H1 (cell line): Measurements from ENCODE around the gene MCF2L. TPM values are rescaled to one million over a fixed set of nuclear protein-coding genes. Genes with fewer than 3 reads are reported as not detected.

ENCODE experiments used
- CTCF ChIA-PET: fragments of 300-600 bp; sonication (Branson Sonifier 250); formaldehyde crosslinking; loops from one replicate; lab custom pipeline; 2021; ENCODE audit not compliant: partially characterized antibody; lab: Charles Lee
- POLR2A ChIA-PET: fragments of 300-600 bp; sonication (Branson Sonifier 250); formaldehyde crosslinking; loops from one replicate; lab custom pipeline; 2021; ENCODE audit warnings: inconsistent platforms; ENCODE audit not compliant: partially characterized antibody; lab: Charles Lee
- DNase-seq, 2 experiments: peaks; one replicate each; pipeline versions ENCODE4 v3.0.0 to v3.0.0-alpha.2; 2010 to 2022; ENCODE audit warnings: low spot score in 2 of 2, low read depth in 1 of 2, mixed read lengths in 1 of 2
- FAIRE-seq: peaks from 2 replicates; lab custom pipeline; 2011; peaks lifted over from hg19 to GRCh38; lab: Jason Lieb, UNC
- H2AFZ ChIP-seq: 2 replicates; pipeline ENCODE4 v1.8.1; 2012; ENCODE audit warnings: low read length, inconsistent platforms
- H2AK5ac ChIP-seq: 2 replicates; pipeline ENCODE4 v1.6.1; 2013; ENCODE audit warnings: low read depth, low read length
- H2BK120ac ChIP-seq: replicated peaks from 2 replicates; pipeline ENCODE3; 2013; ENCODE audit warnings: low read depth, low read length, inconsistent platforms
- H2BK12ac ChIP-seq: 2 replicates; pipeline ENCODE4 v1.6.1; 2013; ENCODE audit warnings: low read depth, low read length
- H2BK15ac ChIP-seq: 2 replicates; pipeline ENCODE4 v1.6.1; 2013; ENCODE audit warnings: low read length
- H2BK20ac ChIP-seq: 2 replicates; pipeline ENCODE4 v1.6.1; 2013; ENCODE audit warnings: low read length
- H2BK5ac ChIP-seq: 2 replicates; pipeline ENCODE4 v1.6.1; 2013; ENCODE audit warnings: low read depth, low read length
- H3K14ac ChIP-seq: 2 replicates; pipeline ENCODE4 v1.6.1; 2013; ENCODE audit warnings: inconsistent platforms; ENCODE audit not compliant: insufficient read length
- H3K18ac ChIP-seq: 2 replicates; pipeline ENCODE4 v1.6.1; 2013; ENCODE audit warnings: low read length; ENCODE audit errors: extremely low read depth
- H3K23ac ChIP-seq: 2 replicates; pipeline ENCODE4 v1.6.1; 2013; ENCODE audit warnings: inconsistent platforms; ENCODE audit not compliant: insufficient read length
- H3K23me2 ChIP-seq: 2 replicates; pipeline ENCODE4 v1.6.1; 2013; ENCODE audit warnings: low read depth, low read length
- H3K27ac ChIP-seq: 2 replicates; pipeline ENCODE4 v1.6.1; 2011; ENCODE audit warnings: low read depth, low read length, inconsistent platforms
- H3K27me3 ChIP-seq, 4 experiments: replicated peaks in 1 of 4; 1 replicate in 1 of 4; 2 replicates in 3 of 4; pipeline versions ENCODE4 v1.6.1 to v1.8.1; 2011 to 2013; ENCODE audit warnings: low read length in 3 of 4, mild to moderate bottlenecking in 3 of 4, inconsistent platforms in 2 of 4, mixed read lengths in 2 of 4, moderate library complexity in 1 of 4; ENCODE audit not compliant: control insufficient read depth in 3 of 4, insufficient read depth in 3 of 4; ENCODE audit errors: extremely low read depth in 1 of 4
- H3K36me3 ChIP-seq, 4 experiments: 2 replicates each; pipeline versions ENCODE4 v1.6.1 to v1.8.1; 2011 to 2013; ENCODE audit warnings: mild to moderate bottlenecking in 4 of 4, low read length in 3 of 4, moderate library complexity in 2 of 4, control low read depth in 1 of 4, inconsistent platforms in 1 of 4; ENCODE audit not compliant: insufficient read depth in 4 of 4, control insufficient read depth in 2 of 4
- H3K4ac ChIP-seq: replicated peaks from 2 replicates; pipeline ENCODE3; 2013; ENCODE audit warnings: low read length, low read depth, mixed read lengths, inconsistent platforms; ENCODE audit not compliant: insufficient read length
- H3K4me1 ChIP-seq, 4 experiments: replicated peaks in 1 of 4; 1 replicate in 1 of 4; 2 replicates in 3 of 4; pipeline versions ENCODE4 v1.6.1 to v1.8.1; 2011 to 2013; ENCODE audit warnings: low read length in 3 of 4, inconsistent platforms in 2 of 4, mixed read lengths in 1 of 4; ENCODE audit not compliant: insufficient read depth in 4 of 4, control insufficient read depth in 3 of 4
- H3K4me2 ChIP-seq, 2 experiments: 2 replicates each; pipeline versions ENCODE4 v1.6.1 to v1.8.1; 2011 to 2013; ENCODE audit warnings: low read depth in 2 of 2, low read length in 2 of 2, control low read depth in 1 of 2, inconsistent platforms in 1 of 2, mild to moderate bottlenecking in 1 of 2; ENCODE audit not compliant: insufficient read depth in 1 of 2
- H3K4me3 ChIP-seq, 4 experiments: fragments of 200-600, 300-600 bp in 1 of 4; sonication (generic), shearing (Covaris generic), sonication (Bioruptor Twin) in 1 of 4; 2 replicates each; pipeline versions ENCODE4 v1.5.1 to v1.8.1; 2011 to 2016; ENCODE audit warnings: low read length in 4 of 4, low read depth in 3 of 4, control low read depth in 2 of 4, inconsistent platforms in 2 of 4, mild to moderate bottlenecking in 2 of 4, mixed read lengths in 1 of 4, moderate library complexity in 1 of 4; ENCODE audit not compliant: insufficient read depth in 2 of 4; ENCODE audit errors: extremely low read depth in 1 of 4
- H3K56ac ChIP-seq: replicated peaks from 2 replicates; pipeline ENCODE3; 2013; ENCODE audit warnings: low read depth, mild to moderate bottlenecking, mixed read lengths, low read length, inconsistent platforms; ENCODE audit not compliant: insufficient read length
- H3K79me1 ChIP-seq: 2 replicates; pipeline ENCODE4 v1.6.1; 2013; ENCODE audit warnings: low read depth, low read length, control low read depth
- H3K79me2 ChIP-seq, 2 experiments: 2 replicates each; pipeline versions ENCODE4 v1.6.1 to v1.8.1; 2012 to 2013; ENCODE audit warnings: low read length in 2 of 2, mild to moderate bottlenecking in 2 of 2, inconsistent platforms in 1 of 2; ENCODE audit not compliant: insufficient read depth in 2 of 2, control insufficient read depth in 1 of 2
- H3K9ac ChIP-seq, 4 experiments: replicated peaks in 1 of 4; 1 replicate in 1 of 4; 2 replicates in 3 of 4; pipeline versions ENCODE4 v1.6.1 to v1.8.1; 2011 to 2013; ENCODE audit warnings: low read depth in 3 of 4, low read length in 3 of 4, control low read depth in 2 of 4, mild to moderate bottlenecking in 2 of 4, moderate library complexity in 2 of 4, inconsistent platforms in 1 of 4; ENCODE audit errors: extremely low read depth in 1 of 4
- H3K9me3 ChIP-seq, 2 experiments: 2 replicates each; pipeline versions ENCODE4 v1.6.1 to v1.8.1; 2012 to 2013; ENCODE audit warnings: mild to moderate bottlenecking in 2 of 2, moderate library complexity in 2 of 2, control low read depth in 1 of 2, inconsistent platforms in 1 of 2, low read depth in 1 of 2, low read length in 1 of 2, mixed read lengths in 1 of 2; ENCODE audit not compliant: insufficient read depth in 2 of 2
- H4K20me1 ChIP-seq, 2 experiments: replicated peaks in 1 of 2; 2 replicates each; pipeline versions ENCODE3 to v1.8.1; 2011 to 2013; ENCODE audit warnings: inconsistent platforms in 2 of 2, low read length in 2 of 2, mild to moderate bottlenecking in 1 of 2; ENCODE audit not compliant: insufficient read depth in 2 of 2, control insufficient read depth in 1 of 2
- H4K5ac ChIP-seq: 2 replicates; pipeline ENCODE4 v1.6.1; 2013; ENCODE audit warnings: low read length, low read depth, mixed read lengths, inconsistent platforms; ENCODE audit not compliant: insufficient read length
- H4K8ac ChIP-seq: 2 replicates; pipeline ENCODE4 v1.8.0; 2013; ENCODE audit warnings: mild to moderate bottlenecking, moderate library complexity, low read length, inconsistent platforms; ENCODE audit not compliant: insufficient read depth; ENCODE audit errors: extremely low read depth
- H4K91ac ChIP-seq: replicated peaks from 2 replicates; pipeline ENCODE3; 2013; ENCODE audit warnings: low read length, mixed read lengths, inconsistent platforms; ENCODE audit not compliant: insufficient read length
- BCL11A ChIP-seq, 2 experiments: IDR thresholded peaks; one replicate each; pipeline ENCODE4 v1.6.1; 2011; ENCODE audit warnings: low read depth in 2 of 2, low read length in 2 of 2, mild to moderate bottlenecking in 2 of 2
- CBX5 ChIP-seq: fragments of 300-800, 300-1000 bp; sonication (generic); IDR thresholded peaks from 2 replicates; pipeline ENCODE4 v1.7.1; 2016; ENCODE audit warnings: antibody characterized with exemption, low read length, low read depth
- CHD1 ChIP-seq: IDR thresholded peaks from 2 replicates; pipeline ENCODE4 v1.6.1; 2012; ENCODE audit warnings: low read depth, low read length, improper control_type of control experiment
- CHD2 ChIP-seq: IDR thresholded peaks from 2 replicates; pipeline ENCODE4 v1.6.1; 2012; ENCODE audit warnings: low read length, improper control_type of control experiment
- E2F6 ChIP-seq: IDR thresholded peaks from 2 replicates; pipeline ENCODE4 v1.6.1; 2012; ENCODE audit warnings: inconsistent platforms
- EGR1 ChIP-seq: IDR thresholded peaks from 2 replicates; pipeline ENCODE4 v1.6.1; 2011; ENCODE audit warnings: low read depth, low read length, borderline replicate concordance
- EZH2 ChIP-seq: fragments of 200-600 bp; sonication (generic); IDR thresholded peaks from 2 replicates; pipeline ENCODE4 v1.7.1; 2012; ENCODE audit warnings: low read depth, mild to moderate bottlenecking, moderate library complexity, low read length, inconsistent platforms; ENCODE audit not compliant: severe bottlenecking
- FOSL1 ChIP-seq: IDR thresholded peaks from 2 replicates; pipeline ENCODE4 v1.6.1; 2011; ENCODE audit warnings: mild to moderate bottlenecking, low read depth, low read length, moderate library complexity; ENCODE audit not compliant: insufficient read depth
- HDAC6 ChIP-seq: IDR thresholded peaks from one replicate; pipeline ENCODE4 v1.7.1; 2012; ENCODE audit warnings: low read depth, mild to moderate bottlenecking, inconsistent platforms, low read length, moderate library complexity
- JUND ChIP-seq: IDR thresholded peaks from 2 replicates; pipeline ENCODE4 v1.6.1; 2011; ENCODE audit warnings: mild to moderate bottlenecking, improper control_type of control experiment, low read length
- RNF2 ChIP-seq: fragments of 200-900, 300-1000 bp; sonication (generic); IDR thresholded peaks from 2 replicates; pipeline ENCODE4 v1.7.1; 2016; ENCODE audit warnings: borderline replicate concordance, low read depth, mild to moderate bottlenecking, antibody characterized with exemption, low read length; ENCODE audit not compliant: poor library complexity, severe bottlenecking; ENCODE audit errors: missing control alignments
- RXRA ChIP-seq: IDR thresholded peaks from 2 replicates; pipeline ENCODE4 v1.6.1; 2011; ENCODE audit warnings: low read depth, mild to moderate bottlenecking, low read length, moderate library complexity; ENCODE audit not compliant: insufficient read depth
- SP4 ChIP-seq: IDR thresholded peaks from 2 replicates; pipeline ENCODE4 v1.6.1; 2012; ENCODE audit warnings: low read length, inconsistent platforms
- TCF12 ChIP-seq: IDR thresholded peaks from 2 replicates; pipeline ENCODE4 v1.6.1; 2011; ENCODE audit warnings: low read depth, mild to moderate bottlenecking, low read length
- WGBS, 2 experiments: shearing (Covaris generic) in 1 of 2; methylation state at CpG; one replicate each; pipeline versions ENCODE4 v1.1.6 to v1.1.7; 2013 to 2015; ENCODE audit warnings: low lambda C conversion rate in 2 of 2, mixed read lengths in 2 of 2, inconsistent platforms in 1 of 2, low coverage in 1 of 2, missing lambda C conversion rate in 1 of 2; ENCODE audit not compliant: insufficient replicate concordance in 2 of 2, insufficient coverage in 1 of 2, insufficient read length in 1 of 2; ENCODE audit errors: extremely low coverage in 1 of 2, missing lambda C conversion rate in 1 of 2; 5-methylcytosine and 5-hydroxymethylcytosine counted together
- polyA plus RNA-seq, 7 experiments: library from polyadenylated mRNA; depleted of rRNA in 3 of 7; stranded (reverse) in 5 of 7; unstranded in 2 of 7; fragments of >200 nt in 5 of 7; fragments of 200-250 nt in 2 of 7; gene quantifications; 1 replicate in 5 of 7; 2 replicates in 1 of 7; 4 replicates in 1 of 7; pipeline versions ENCODE4 v1.2.1 to v1.2.3, GENCODE V29; 2011 to 2013; ENCODE audit warnings: missing spikeins in 2 of 7, mixed read lengths in 2 of 7
- total RNA-seq: library from RNA; stranded (reverse); fragmentation: NEBNext Ultra II Directional; extraction: Animal tissue kit (Norgen Biotek cat#: 25700); gene quantifications from 2 replicates; pipeline ENCODE4 v1.2.1, GENCODE V29; 2021

Gene MCF2L
- total and polyA plus RNA-seq, 2 of the 8 experiments (the other 6 are each of a cell fraction or from before 2014, with no cell fraction given) = 10.1 to 24.4 TPM

GRCh38 chr13:112955956-112956355 is 13.1 kb upstream of the MCF2L start:
- no peaks in the 10 kb centered on the region for H3K9me3 ChIP-seq
- no peak overlapping the region for H2BK20ac ChIP-seq
- H2BK15ac ChIP-seq = no peak overlapping the region
- no peak overlapping the region for H2BK120ac ChIP-seq
- no peaks in the 10 kb centered on the region; a peak in 1 of 4 replicates for H3K79me2 ChIP-seq
- H3K23me2 ChIP-seq = no peaks in the 10 kb centered on the region
- no peak overlapping the region for H2BK12ac ChIP-seq
- no peak overlapping the region for H2AFZ ChIP-seq
- DNase-seq (no peak), FAIRE-seq (no peak)
- H2AK5ac ChIP-seq = no peak overlapping the region
- H3K23ac ChIP-seq = no peak overlapping the region
- H3K79me1 ChIP-seq = no peaks in the 10 kb centered on the region
- H3K14ac ChIP-seq = no peak overlapping the region
- no peak overlapping the region for H3K4me3 ChIP-seq
- no peaks in the 10 kb centered on the region for H3K27me3 ChIP-seq
- peak overlapping the region; percentile 51; the same call in 1 of the 2 replicates for H4K8ac ChIP-seq
- H3K56ac ChIP-seq = no peak overlapping the region
- ChIA-PET CTCF (interaction anchor here (0.7 to 4.2 kb wide), 7 partner anchors 11 to 73 kb away, joined by 3 to 28 read pairs (median 4); no protein-coding TSS in a partner anchor), POLR2A (interaction anchor here (1.6 to 1.8 kb wide), 2 partner anchors 60 to 63 kb away, joined by 3 read pairs; no protein-coding TSS in a partner anchor)
- no peak overlapping the region for H4K5ac ChIP-seq
- peaks cover 3 to 19% (median 10%) of the 10 kb centered on the region in 4 experiments for H3K4me1 ChIP-seq
- no peaks in the 10 kb centered on the region for H3K36me3 ChIP-seq
- no peak overlapping the region for H3K18ac ChIP-seq
- H3K4ac ChIP-seq = no peak overlapping the region
- H4K20me1 ChIP-seq = peaks cover 2 to 3% of the 10 kb centered on the region in 2 experiments
- 92% methylated on average over 11 of the region's 11 CpGs; no CpG with 5 or more reads in 1 of the 2 experiments for WGBS, 2 experiments
- H4K91ac ChIP-seq = no peak overlapping the region
- no peak overlapping the region for H3K4me2 ChIP-seq
- H3K27ac ChIP-seq = no peak overlapping the region
- H3K9ac ChIP-seq = no peak overlapping the region
- no peak overlapping the region for H2BK5ac ChIP-seq
- TF ChIP-seq CHD1 = no peak
- TF ChIP-seq SP4 = no peak
- no peak for TF ChIP-seq TCF12
- TF ChIP-seq BCL11A (IDR thresholded peaks at IDR 0.05; ENCODE audit: low read depth in 2 of 2, low read length in 2 of 2) = no peak
- no peak for TF ChIP-seq JUND
- TF ChIP-seq CHD2 = no peak
- TF ChIP-seq CBX5 = no peak
- TF ChIP-seq FOSL1 = no peak
- TF ChIP-seq EZH2 = no peak
- TF ChIP-seq E2F6 = no peak
- TF ChIP-seq EGR1 = no peak
- TF ChIP-seq RXRA = no peak
- no peak for TF ChIP-seq HDAC6
- no peak for TF ChIP-seq RNF2
